Stimulated activated CD4-positive, alpha-beta T cell treated with anti-CD3 and anti-CD28 coated beads, Interleukin-15, amount 100 ng/mL, for 48 hours (primary cell): ENCODE data around the gene MACROD2.

ENCODE experiments used
- DNase-seq, 2 donors: peaks; one replicate each; pipeline ENCODE4 v3.0.0-alpha.2; 2020; ENCODE audit warnings: low read depth in 2 of 2

MACROD2 gene

GRCh38 chr20:15739035-15739434 is 1743.7 kb downstream of the MACROD2 start:
- DNase-seq = no peak

- DNase-seq = no peak
Measured at GRCh38 chr20:15740046-15740775, 1744.9 kb downstream of the MACROD2 start.

DNA sequence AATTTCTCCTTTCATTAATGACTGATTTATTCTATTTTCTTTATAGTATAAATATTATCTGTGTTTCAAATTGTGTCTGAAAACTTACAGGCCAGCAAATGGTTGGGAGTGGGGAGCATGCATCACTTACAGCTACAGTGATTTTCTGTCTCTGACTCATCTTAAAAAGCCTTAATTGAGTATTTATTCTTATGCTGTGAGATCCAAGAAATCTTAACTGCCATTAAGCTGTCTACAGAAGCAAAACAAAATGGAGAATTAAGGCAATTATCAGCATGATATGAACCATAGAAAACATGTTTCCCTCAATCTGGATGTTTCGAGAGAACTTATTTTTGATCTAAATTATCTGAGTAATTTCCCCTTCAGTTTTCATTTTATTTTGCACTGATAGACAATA is 1746.8 kb downstream of the MACROD2 start:
- no peak for DNase-seq

GRCh38 chr20:15742627-15743026 is 1747.3 kb downstream of the MACROD2 start:
- DNase-seq = no peak

- no peak for DNase-seq
Measured at GRCh38 chr20:15756002-15756753, 1760.9 kb downstream of the MACROD2 start.

DNA sequence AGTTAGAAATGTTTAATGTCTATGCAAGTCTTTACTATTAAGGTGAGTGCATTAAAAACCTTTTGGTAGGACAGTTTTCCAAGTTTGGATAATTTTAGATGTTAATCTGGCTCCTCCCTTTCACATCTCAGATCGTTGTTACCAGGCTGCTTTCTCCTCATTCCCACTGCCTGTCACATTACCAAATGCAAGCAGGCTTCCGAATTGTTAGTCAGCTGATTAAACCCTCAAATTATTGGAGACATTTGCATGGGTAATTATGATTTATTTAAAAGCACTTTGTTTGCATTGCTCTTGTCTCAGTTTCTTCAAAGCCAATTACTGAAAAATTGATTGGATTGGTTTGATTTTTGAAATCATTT is 1761.4 kb downstream of the MACROD2 start:
- DNase-seq = no peak

GRCh38 chr20:15759594-15759993 is 1764.3 kb downstream of the MACROD2 start:
- no peak for DNase-seq

- DNase-seq = no peak
Measured at GRCh38 chr20:15760001-15760621, 1764.8 kb downstream of the MACROD2 start.

DNA sequence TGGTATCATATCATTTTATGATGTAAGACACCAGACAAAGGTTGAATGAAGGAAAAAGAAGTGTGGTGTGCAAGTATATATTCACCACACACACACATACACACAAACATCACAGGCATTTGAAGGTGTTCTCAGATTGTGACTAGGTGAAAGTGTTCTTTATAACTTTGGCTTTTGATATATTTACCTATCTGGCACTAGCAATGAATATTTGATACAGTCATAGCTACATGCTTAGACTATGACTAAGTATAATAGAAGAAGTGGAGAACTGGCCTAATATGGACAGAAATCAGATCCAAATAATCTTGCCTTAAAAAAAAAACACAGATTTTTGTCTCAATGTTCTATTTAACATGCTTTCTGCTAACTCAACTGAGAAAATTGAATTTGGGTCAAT is 1768.0 kb downstream of the MACROD2 start:
- no peak for DNase-seq

DNA sequence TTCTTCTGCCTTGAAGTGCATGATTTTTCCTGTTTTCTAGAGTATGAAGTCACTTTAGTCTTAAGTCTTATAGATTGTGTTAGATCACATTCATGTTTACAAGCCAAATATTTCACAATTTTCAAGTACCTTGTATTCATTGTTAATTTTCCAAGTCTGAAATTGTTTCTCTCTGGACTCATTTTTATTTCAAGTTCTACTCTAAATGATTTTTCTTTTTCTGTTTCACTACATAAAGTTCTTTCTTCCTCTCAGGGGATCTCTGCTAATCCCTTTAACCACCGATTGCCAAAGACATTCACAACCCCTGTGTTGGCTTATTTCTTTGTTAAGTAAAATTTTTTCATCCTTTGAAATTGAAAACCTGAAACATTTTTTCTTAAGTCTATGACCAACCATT is 1772.3 kb downstream of the MACROD2 start:
- no peak for DNase-seq

DNA sequence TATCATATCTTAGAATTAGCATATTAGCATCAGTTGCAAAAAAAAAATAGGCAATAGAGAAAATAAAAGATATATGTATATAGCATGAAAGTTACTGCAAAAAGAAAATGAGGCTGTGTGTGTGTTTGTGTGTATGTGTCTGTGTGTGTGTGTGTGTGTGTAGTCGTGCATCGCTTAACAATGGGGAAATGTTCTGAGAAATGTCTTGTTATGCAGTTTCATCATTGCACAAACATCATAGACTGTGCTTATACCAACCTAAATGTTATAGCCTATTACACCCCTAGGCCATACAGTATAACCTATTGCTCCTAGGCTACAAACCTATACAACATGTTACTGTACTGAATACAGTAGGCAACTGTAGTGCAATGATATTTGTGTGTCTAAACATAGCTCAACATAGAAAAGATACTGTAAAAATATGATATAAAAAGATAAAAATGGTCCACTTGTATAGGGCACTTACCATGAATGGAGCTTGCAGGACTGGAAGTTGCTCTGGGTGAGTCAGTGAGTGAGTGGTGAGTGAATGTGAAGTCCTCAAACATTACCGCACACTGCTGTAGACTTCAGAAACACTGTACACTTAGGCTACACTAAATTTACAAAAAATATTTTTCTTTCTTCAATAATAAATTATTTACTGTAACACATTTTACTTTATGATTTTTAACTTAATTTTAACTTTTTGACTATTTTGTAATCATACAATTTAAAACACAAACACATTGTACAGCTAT is 1772.9 kb downstream of the MACROD2 start:
- DNase-seq = no peak

- DNase-seq = no peak
Measured at GRCh38 chr20:15772826-15773225, 1777.5 kb downstream of the MACROD2 start.

DNA sequence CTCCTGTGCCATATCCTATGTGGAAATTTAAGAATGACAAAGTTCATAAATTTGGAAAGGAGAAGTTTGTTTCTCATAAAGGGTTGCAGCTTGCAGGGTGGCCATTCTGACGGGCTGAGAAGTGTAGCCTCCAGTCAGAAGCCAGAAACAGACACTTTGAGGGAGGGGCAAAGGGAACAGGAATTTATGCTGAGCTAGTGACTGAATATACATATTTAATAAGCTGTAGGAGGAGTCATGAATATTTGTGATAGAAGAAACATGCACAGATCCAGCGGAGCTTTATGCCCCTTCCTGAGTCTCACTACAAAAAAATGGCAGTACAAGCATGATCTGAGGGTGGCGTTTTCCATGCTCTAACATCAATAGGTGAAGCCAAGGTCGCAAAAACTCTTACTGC is 1779.6 kb downstream of the MACROD2 start:
- DNase-seq = no peak

DNA sequence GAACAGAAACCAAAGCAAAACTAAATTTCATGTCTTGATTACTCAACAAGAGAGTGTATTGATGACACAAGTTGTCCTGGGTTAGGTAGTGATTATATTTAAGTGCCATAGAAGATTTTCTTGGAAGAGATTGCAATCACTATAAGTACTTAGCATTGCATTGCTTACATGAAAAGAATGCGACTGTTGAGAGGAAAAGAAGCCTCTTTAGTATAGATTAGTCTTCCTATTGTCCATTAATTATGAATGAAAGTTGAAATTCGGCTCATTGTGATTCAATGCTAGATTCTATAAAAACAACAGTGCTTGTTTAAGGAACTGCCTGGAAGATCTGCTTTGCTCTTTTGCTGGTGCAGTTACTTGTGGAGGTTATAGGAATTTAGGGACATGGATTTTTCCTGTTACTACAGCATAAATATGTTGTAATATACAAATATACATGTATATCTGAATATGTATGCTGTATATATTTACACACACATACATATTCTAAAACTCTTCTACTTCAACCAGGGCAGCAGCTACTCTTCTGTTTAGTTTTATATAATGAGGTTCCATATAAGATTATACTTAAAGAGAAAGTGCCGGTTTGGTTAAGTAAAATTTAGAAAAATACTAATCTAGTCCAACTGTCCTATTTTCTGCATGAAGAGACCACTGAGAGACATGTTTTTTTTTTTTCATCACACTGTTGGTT is 1781.6 kb downstream of the MACROD2 start:
- DNase-seq = no peak

GRCh38 chr20:15784020-15784419 is 1788.7 kb downstream of the MACROD2 start:
- no peak for DNase-seq

GRCh38 chr20:15789079-15789478 is 1793.8 kb downstream of the MACROD2 start:
- no peak for DNase-seq

DNA sequence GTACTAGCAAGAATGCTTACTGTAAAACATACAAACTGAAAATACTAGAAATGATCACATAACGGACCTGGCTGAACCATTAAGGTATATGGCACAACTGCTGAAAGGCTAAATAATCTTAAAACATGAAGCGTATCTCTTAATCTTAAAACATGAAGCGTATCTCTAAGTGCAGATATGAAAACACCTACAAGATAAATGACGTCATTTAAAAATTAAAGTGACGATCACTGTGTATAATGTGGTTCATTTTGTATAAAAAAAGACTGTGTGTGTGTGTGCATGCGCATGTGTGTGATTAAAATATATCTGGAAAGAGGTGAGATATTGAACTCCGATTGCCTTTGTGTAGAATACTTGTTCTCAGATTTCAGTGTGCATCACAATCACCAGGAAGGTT is 1797.5 kb downstream of the MACROD2 start:
- DNase-seq = no peak

DNA sequence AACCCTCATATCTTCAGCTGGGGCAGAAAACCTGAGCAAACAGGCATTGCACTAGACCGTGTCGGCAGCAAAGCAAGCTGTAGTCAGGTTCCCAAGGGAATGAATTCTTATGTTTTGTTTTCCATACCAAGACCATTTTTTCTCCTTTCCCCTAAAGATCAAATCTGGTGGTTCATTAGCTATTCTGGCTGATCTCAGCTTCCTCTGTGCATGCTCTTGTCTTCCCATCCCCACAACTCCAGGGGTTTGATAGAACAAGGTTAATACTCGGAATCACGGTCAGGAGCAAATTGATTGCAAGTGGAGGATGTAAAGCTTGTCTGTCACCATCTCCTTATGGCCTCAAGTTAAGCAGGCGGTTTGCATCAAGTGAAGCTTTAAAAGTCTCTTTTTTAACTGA is 1799.1 kb downstream of the MACROD2 start:
- DNase-seq = no peak

DNA sequence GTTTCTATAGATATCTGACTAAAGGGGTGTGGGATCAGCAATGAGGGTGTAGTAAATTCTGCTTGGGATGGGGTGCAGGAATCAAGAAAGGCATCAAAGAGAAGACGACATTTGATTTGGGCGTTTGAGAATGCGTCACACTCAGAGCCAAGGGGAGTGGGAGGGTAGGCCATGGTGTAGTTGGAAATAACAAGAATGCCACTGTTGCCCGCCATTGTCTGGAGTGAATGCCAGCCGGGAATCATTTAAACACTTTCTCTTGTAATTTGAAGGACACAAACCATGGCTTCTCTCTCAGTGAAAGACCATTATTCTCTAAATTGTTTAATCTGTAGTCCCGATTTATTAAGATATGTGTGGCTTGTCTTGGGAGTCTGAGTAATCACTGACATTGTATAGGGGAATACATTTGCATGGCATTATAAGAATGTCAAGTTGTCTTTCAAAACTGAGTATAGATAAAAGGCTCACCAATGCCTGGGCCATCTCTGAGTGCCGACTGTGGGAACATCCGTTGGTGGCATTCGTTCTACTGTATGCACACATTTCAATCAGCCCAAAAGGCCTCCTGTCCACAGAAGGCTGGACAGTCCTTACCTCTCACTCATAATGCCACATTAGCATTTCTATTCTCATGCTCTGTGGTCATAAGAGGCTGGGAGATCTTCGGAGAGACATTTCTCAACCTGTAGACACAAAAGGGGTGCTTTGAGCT is 1800.1 kb downstream of the MACROD2 start:
- DNase-seq = no peak

GRCh38 chr20:15799871-15800270 is 1804.6 kb downstream of the MACROD2 start:
- no peak for DNase-seq

DNA sequence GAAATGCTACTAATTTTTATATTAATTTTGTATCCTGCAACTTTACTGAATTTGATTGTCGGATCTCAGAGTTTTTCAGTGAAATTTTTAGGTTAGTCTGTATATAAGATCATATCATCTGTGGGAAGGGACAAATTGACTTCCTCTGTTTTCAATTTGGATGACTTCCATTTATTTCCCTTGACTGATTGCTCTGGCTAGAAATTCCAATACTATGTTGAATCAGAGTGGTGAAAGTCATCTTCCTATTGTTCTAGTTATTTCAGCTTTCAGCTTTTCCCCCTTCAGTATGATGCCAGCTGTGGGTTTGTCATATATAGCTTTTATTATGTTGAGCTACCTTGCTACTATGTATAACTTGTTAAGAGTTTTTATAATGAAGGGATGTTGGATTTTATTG is 1806.7 kb downstream of the MACROD2 start:
- DNase-seq = no peak
